ENCODE measurements around the gene NDFIP2.

DNA sequence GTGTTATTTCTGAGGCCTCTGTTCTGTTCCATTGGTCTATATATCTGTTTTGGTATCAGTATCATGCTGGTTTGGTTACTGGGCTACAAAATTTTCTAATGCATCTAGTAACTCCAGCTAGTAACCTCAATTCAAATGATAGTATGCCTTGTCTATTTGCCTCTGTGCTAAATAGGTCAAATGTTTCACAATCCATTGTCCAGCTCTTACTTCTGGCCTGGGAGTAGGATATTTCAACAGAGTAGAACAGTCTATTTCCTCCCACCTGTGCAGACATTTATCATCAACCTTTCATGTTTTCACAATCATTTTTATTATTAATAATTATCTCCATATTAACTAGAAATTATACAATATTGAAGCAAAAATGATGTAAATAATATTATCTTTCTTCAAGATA lies 18.1 kb upstream of the NDFIP2 start:
- TF ChIP-seq POLR2A (IDR thresholded peaks at IDR 0.05; ENCODE audit: low read depth, low read length), result no peak
- TF ChIP-seq, protein P1, sequence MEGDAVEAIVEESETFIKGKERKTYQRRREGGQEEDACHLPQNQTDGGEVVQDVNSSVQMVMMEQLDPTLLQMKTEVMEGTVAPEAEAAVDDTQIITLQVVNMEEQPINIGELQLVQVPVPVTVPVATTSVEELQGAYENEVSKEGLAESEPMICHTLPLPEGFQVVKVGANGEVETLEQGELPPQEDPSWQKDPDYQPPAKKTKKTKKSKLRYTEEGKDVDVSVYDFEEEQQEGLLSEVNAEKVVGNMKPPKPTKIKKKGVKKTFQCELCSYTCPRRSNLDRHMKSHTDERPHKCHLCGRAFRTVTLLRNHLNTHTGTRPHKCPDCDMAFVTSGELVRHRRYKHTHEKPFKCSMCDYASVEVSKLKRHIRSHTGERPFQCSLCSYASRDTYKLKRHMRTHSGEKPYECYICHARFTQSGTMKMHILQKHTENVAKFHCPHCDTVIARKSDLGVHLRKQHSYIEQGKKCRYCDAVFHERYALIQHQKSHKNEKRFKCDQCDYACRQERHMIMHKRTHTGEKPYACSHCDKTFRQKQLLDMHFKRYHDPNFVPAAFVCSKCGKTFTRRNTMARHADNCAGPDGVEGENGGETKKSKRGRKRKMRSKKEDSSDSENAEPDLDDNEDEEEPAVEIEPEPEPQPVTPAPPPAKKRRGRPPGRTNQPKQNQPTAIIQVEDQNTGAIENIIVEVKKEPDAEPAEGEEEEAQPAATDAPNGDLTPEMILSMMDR (IDR thresholded peaks at IDR 0.05; ENCODE audit: extremely low read depth in 1 of 2, insufficient read depth in 1 of 2, low read depth in 1 of 2, low read length in 2 of 2), result no peak

Measured in endothelial cell of umbilical vein (primary cell).